ENCODE data around the gene LRRC46. TPM values are rescaled to one million over a fixed set of nuclear protein-coding genes. Genes with fewer than 3 reads are reported as not detected.

LRRC46 gene
- total and polyA plus RNA-seq, 2 of the 4 experiments (the other 2 are of a cell fraction): 0.77 TPM; not detected in 1

GRCh38 chr17:47813077-47813476 lies 18.4 kb upstream of the LRRC46 start:
- no peak overlapping the region for H3K9ac ChIP-seq (ENCODE audit: low read depth, low read length)
- H3K9me3 ChIP-seq (ENCODE audit: control insufficient read depth, insufficient read depth, low read length): no peaks in the 10 kb centered on the region
- no peak overlapping the region for H4K8ac ChIP-seq (ENCODE audit: low read depth in 2 of 2, low read length in 2 of 2)
- H2BK20ac ChIP-seq (ENCODE audit: low read depth, low read length): no peak overlapping the region
- no TSS peak for BruUV-seq (replicated peaks)
- no peak overlapping the region for H4K5ac ChIP-seq (ENCODE audit: low read depth, low read length)
- 100% methylated on average over 2 of the region's 14 CpGs; no CpG with 5 or more reads in 1 of the 2 experiments for WGBS, 2 experiments (ENCODE audit: extremely low coverage in 2 of 2, insufficient read length in 1 of 2)
- peaks cover 62% of the 10 kb centered on the region for H3K36me3 ChIP-seq (ENCODE audit: control insufficient read depth, insufficient read depth, low read length)
- DNase-seq: no peak
- no peaks in the 10 kb centered on the region for H3K27me3 ChIP-seq (ENCODE audit: control insufficient read depth, insufficient read depth, low read length)
- H2BK120ac ChIP-seq (ENCODE audit: low read depth, low read length): no peak overlapping the region
- H3K23ac ChIP-seq (ENCODE audit: low read depth, low read length): no peak overlapping the region
- no peak overlapping the region for H3K14ac ChIP-seq (replicated peaks; ENCODE audit: low read depth, low read length)
- no peak overlapping the region for H3K4ac ChIP-seq (ENCODE audit: low read depth, low read length)
- no peak overlapping the region for H2BK5ac ChIP-seq (ENCODE audit: low read depth, low read length, poor library complexity, severe bottlenecking)
- no peak overlapping the region for H2BK15ac ChIP-seq (ENCODE audit: low read depth, low read length)
- H4K91ac ChIP-seq (ENCODE audit: insufficient read depth, low read depth, low read length): no peak overlapping the region
- in situ Hi-C loops (cut with MboI; ENCODE audit: low sequenced_read_pairs): no loop called here
- no peak overlapping the region for H3K4me2 ChIP-seq (ENCODE audit: low read depth, low read length)
- CTCF ChIA-PET: no interaction called here
- intact Hi-C loops (cut with micrococcal nuclease): no loop called here
- POLR2A ChIA-PET (ENCODE audit: unreplicated experiment): no interaction called here
- TF ChIP-seq MAZ (IDR thresholded peaks at IDR 0.05; ENCODE audit: borderline replicate concordance, low read depth, low read length) (no peak), RFX5 (IDR thresholded peaks at IDR 0.05; ENCODE audit: low read depth, low read length) (no peak), SMC3 (IDR thresholded peaks at IDR 0.05; ENCODE audit: low read depth, low read length) (no peak), CEBPB (IDR thresholded peaks at IDR 0.05; ENCODE audit: low read depth, low read length) (no peak), RCOR1 (IDR thresholded peaks at IDR 0.05; ENCODE audit: insufficient replicate concordance, low read length) (no peak), BHLHE40 (IDR thresholded peaks at IDR 0.05; ENCODE audit: low read depth, low read length) (no peak), CTCF (conservative IDR thresholded peaks at IDR 0.05; ENCODE audit: low read depth, low read length) (no peak), MAFK (IDR thresholded peaks at IDR 0.05; ENCODE audit: low read depth, low read length) (no peak), NFE2L2 (IDR thresholded peaks at IDR 0.05; ENCODE audit: low read depth, low read length) (no peak), MXI1 (IDR thresholded peaks at IDR 0.05; ENCODE audit: borderline replicate concordance, low read depth, low read length) (no peak), CHD1 (IDR thresholded peaks at IDR 0.05; ENCODE audit: low read depth, low read length) (no peak), POLR2A (IDR thresholded peaks at IDR 0.05; ENCODE audit: low read depth, low read length) (no peak)
- dilution Hi-C loops (cut with HindIII; ENCODE audit: low sequenced_read_pairs, unreplicated experiment): no loop called here
- no peak overlapping the region for H3K27ac ChIP-seq (ENCODE audit: insufficient read depth, low read length)
- H3K79me1 ChIP-seq (ENCODE audit: low read depth in 1 of 2, low read length in 2 of 2): no peaks in the 10 kb centered on the region
- peaks cover 3% of the 10 kb centered on the region; the same call in 1 of the 2 replicates for H3K4me1 ChIP-seq (ENCODE audit: control insufficient read depth, insufficient read depth, low read length)
- no peak overlapping the region for H2AK9ac ChIP-seq (replicated peaks; ENCODE audit: low read depth, low read length, poor library complexity)
- H3K56ac ChIP-seq (ENCODE audit: extremely low read depth, insufficient read depth, low read length): no peak overlapping the region
- no peak overlapping the region for H2AK5ac ChIP-seq (ENCODE audit: low read depth, low read length)
- ATAC-seq (ENCODE audit: low read depth): no peak
- H3K4me3 ChIP-seq (ENCODE audit: insufficient read depth, low read depth, low read length): no peak overlapping the region
- H4K20me1 ChIP-seq (ENCODE audit: insufficient read depth, low read length): peaks cover 37% of the 10 kb centered on the region
- H3K9me1 ChIP-seq (ENCODE audit: insufficient read depth, low read length): 0 out of 2 replicates have a peak, but pooled peaks cover 2% of the 10 kb centered on the region
- H3K18ac ChIP-seq (ENCODE audit: low read depth, low read length): no peak overlapping the region
- no peak overlapping the region for H2AFZ ChIP-seq (replicated peaks; ENCODE audit: low read length, poor library complexity)

All from IMR-90 (cell line).